Activated naive CD4-positive, alpha-beta T cell treated with anti-CD3 and anti-CD28 coated beads, Interleukin-2, amount 10 ng/mL, durations not matched to agents 7 days and 5 days (primary cell): ENCODE results near the gene SPATA24.
"Not testable (repeated sequence)": the region's sequence is repeated elsewhere in the genome, so short reads cannot be mapped to it uniquely, and the experiment has no call there.

Source experiments
- CTCF ChIA-PET: fragments of 350-600 bp; sonication (Branson Sonifier 250); formaldehyde crosslinking; loops from one replicate; lab custom pipeline; 2021; ENCODE audit warnings: antibody characterized with exemption; lab: Charles Lee
- DNase-seq: peaks from one replicate; pipeline ENCODE4 v3.0.0-alpha.2; 2020
- H3K27ac Mint-ChIP-seq: one replicate; pipeline ENCODE4 v1.8.0; 2021; ENCODE audit warnings: mild to moderate bottlenecking, moderate library complexity, mixed read lengths
- H3K27me3 Mint-ChIP-seq: one replicate; pipeline ENCODE4 v1.8.0; 2021; ENCODE audit warnings: mild to moderate bottlenecking, mixed read lengths
- H3K36me3 Mint-ChIP-seq: one replicate; pipeline ENCODE4 v1.8.0; 2021; ENCODE audit warnings: mixed read lengths
- H3K4me1 Mint-ChIP-seq: one replicate; pipeline ENCODE4 v1.8.0; 2021; ENCODE audit warnings: mixed read lengths
- H3K4me3 Mint-ChIP-seq: one replicate; pipeline ENCODE4 v1.8.0; 2021; ENCODE audit warnings: mild to moderate bottlenecking, moderate library complexity, mixed read lengths
- H3K9me3 Mint-ChIP-seq: one replicate; pipeline ENCODE4 v1.8.0; 2021; ENCODE audit warnings: mixed read lengths

Gene SPATA24

GRCh38 chr5:139413153-139413552 is 9.3 kb upstream of the SPATA24 start:
- DNase-seq, result peak; percentile 1
- peaks cover 7% of the 10 kb centered on the region for H3K36me3 Mint-ChIP-seq

GRCh38 chr5:139410993-139411828 is 7.3 kb upstream of the SPATA24 start:
- H3K27ac Mint-ChIP-seq, result no peak overlapping the region
- H3K4me3 Mint-ChIP-seq, result no peak overlapping the region
- no peaks in the 10 kb centered on the region for H3K9me3 Mint-ChIP-seq
- H3K4me1 Mint-ChIP-seq, result peaks cover 50% of the 10 kb centered on the region
- CTCF ChIA-PET, result interaction anchor here (0.8 to 1.4 kb wide), 6 partner anchors 10 to 154 kb away, joined by 3 to 5 read pairs (median 3); no protein-coding TSS in a partner anchor
- DNase-seq, result peak; percentile 5
- peaks cover 9% of the 10 kb centered on the region for H3K36me3 Mint-ChIP-seq
- no peaks in the 10 kb centered on the region for H3K27me3 Mint-ChIP-seq

More at GRCh38 chr5:139413153-139413552, 9.3 kb upstream of the SPATA24 start:
- CTCF ChIA-PET, result interaction anchor here (1.2 to 4.0 kb wide), 3 partner anchors 10 to 69 kb away, joined by 3 to 22 read pairs (median 11); partner anchors contain the start of genes SPATA24 and STING1
- Mint-ChIP-seq H3K27me3 (no peaks in the 10 kb centered on the region), H3K4me1 (peaks cover 48% of the 10 kb centered on the region), H3K9me3 (no peaks in the 10 kb centered on the region), H3K27ac (no peak overlapping the region), H3K4me3 (no peak overlapping the region)

GRCh38 chr5:139410121-139410992 is 6.5 kb upstream of the SPATA24 start:
- Mint-ChIP-seq H3K4me3 (no peak overlapping the region), H3K9me3 (no peaks in the 10 kb centered on the region), H3K27ac (no peak overlapping the region), H3K36me3 (peaks cover 9% of the 10 kb centered on the region), H3K27me3 (no peaks in the 10 kb centered on the region), H3K4me1 (peaks cover 43% of the 10 kb centered on the region)
- no peak for DNase-seq
- CTCF ChIA-PET, result interaction anchor here (0.7 to 1.4 kb wide), 6 partner anchors 10 to 155 kb away, joined by 3 to 5 read pairs (median 3); no protein-coding TSS in a partner anchor

GRCh38 chr5:139409116-139409515 is 5.2 kb upstream of the SPATA24 start:
- H3K9me3 Mint-ChIP-seq, H3K27ac Mint-ChIP-seq, H3K4me3 Mint-ChIP-seq, CTCF ChIA-PET, H3K27me3 Mint-ChIP-seq, H3K36me3 Mint-ChIP-seq: not testable (repeated sequence)
- peaks cover 41% of the 10 kb centered on the region for H3K4me1 Mint-ChIP-seq
- DNase-seq, result peak; percentile 17

- Mint-ChIP-seq H3K4me1 (peaks cover 39% of the 10 kb centered on the region), H3K27ac (no peak overlapping the region)
These were observed 4.3 kb upstream of the SPATA24 start for GRCh38 chr5:139408191-139408590.

GRCh38 chr5:139407517-139407916 is 3.6 kb upstream of the SPATA24 start:
- no peak overlapping the region for H3K4me3 Mint-ChIP-seq

More at GRCh38 chr5:139408191-139408590, 4.3 kb upstream of the SPATA24 start:
- DNase-seq, result peak; percentile 15
- CTCF ChIA-PET, result no interaction called here
- Mint-ChIP-seq H3K9me3 (no peaks in the 10 kb centered on the region), H3K36me3 (peaks cover 4% of the 10 kb centered on the region), H3K27me3 (no peaks in the 10 kb centered on the region), H3K4me3 (no peak overlapping the region)

GRCh38 chr5:139406963-139407362 is 3.1 kb upstream of the SPATA24 start:
- Mint-ChIP-seq H3K36me3 (peaks cover 2% of the 10 kb centered on the region), H3K9me3 (no peaks in the 10 kb centered on the region), H3K4me3 (no peak overlapping the region), H3K27ac (no peak overlapping the region), H3K27me3 (no peaks in the 10 kb centered on the region), H3K4me1 (peaks cover 40% of the 10 kb centered on the region)
- CTCF ChIA-PET, result interaction anchor here (0.8 to 1.5 kb wide), 4 partner anchors 9 to 14 kb away, joined by 3 to 4 read pairs (median 4); no protein-coding TSS in a partner anchor
- DNase-seq, result no peak

More at GRCh38 chr5:139407517-139407916, 3.6 kb upstream of the SPATA24 start:
- Mint-ChIP-seq H3K27me3 (no peaks in the 10 kb centered on the region), H3K4me1 (peaks cover 39% of the 10 kb centered on the region), H3K36me3 (peaks cover 2% of the 10 kb centered on the region), H3K9me3 (no peaks in the 10 kb centered on the region), H3K27ac (peak overlapping the region; percentile 66)
- CTCF ChIA-PET, result interaction anchor here (0.9 to 1.5 kb wide), 2 partner anchors 13 to 15 kb away, joined by 3 to 4 read pairs; no protein-coding TSS in a partner anchor
- DNase-seq, result no peak

GRCh38 chr5:139404484-139404840 is 573 bp upstream of the SPATA24 start:
- peak; percentile 31 for DNase-seq
- H3K9me3 Mint-ChIP-seq, result no peaks in the 10 kb centered on the region
- CTCF ChIA-PET, result interaction anchor here (1.2 to 2.9 kb wide), 3 partner anchors 11 to 109 kb away, joined by 4 to 22 read pairs (median 5); no protein-coding TSS in a partner anchor
- peak overlapping the region; percentile 85 for H3K4me3 Mint-ChIP-seq
- no peaks in the 10 kb centered on the region for H3K27me3 Mint-ChIP-seq
- H3K36me3 Mint-ChIP-seq, result peaks cover 7% of the 10 kb centered on the region
- H3K27ac Mint-ChIP-seq, result peak overlapping the region; percentile 98
- peaks cover 40% of the 10 kb centered on the region for H3K4me1 Mint-ChIP-seq

- peaks cover 9% of the 10 kb centered on the region for H3K36me3 Mint-ChIP-seq
- no peaks in the 10 kb centered on the region for H3K27me3 Mint-ChIP-seq
- peaks cover 40% of the 10 kb centered on the region for H3K4me1 Mint-ChIP-seq
- no peaks in the 10 kb centered on the region for H3K9me3 Mint-ChIP-seq
- CTCF ChIA-PET, result interaction anchor here (0.5 to 2.9 kb wide), 6 partner anchors 12 to 1168 kb away, joined by 3 to 22 read pairs (median 6); no protein-coding TSS in a partner anchor
- peak overlapping the region; percentile 98 for H3K27ac Mint-ChIP-seq
- H3K4me3 Mint-ChIP-seq, result peak overlapping the region; percentile 85
- DNase-seq, result peak; percentile 25
These were observed 487 bp downstream of the SPATA24 start for GRCh38 chr5:139403418-139403786.

- Mint-ChIP-seq H3K27ac (peak overlapping the region; percentile 98), H3K4me3 (peak overlapping the region; percentile 85), H3K4me1 (peaks cover 39% of the 10 kb centered on the region), H3K27me3 (no peaks in the 10 kb centered on the region), H3K9me3 (no peaks in the 10 kb centered on the region), H3K36me3 (peaks cover 9% of the 10 kb centered on the region)
- CTCF ChIA-PET, result interaction anchor here (0.5 to 2.9 kb wide), 10 partner anchors 10 to 923 kb away, joined by 3 to 22 read pairs (median 4); partner anchors contain the start of gene DNAJC18
- DNase-seq, result peak; percentile 33
These were observed 1.2 kb downstream of the SPATA24 start for GRCh38 chr5:139402561-139403158.

GRCh38 chr5:139401546-139401945 is 2.3 kb downstream of the SPATA24 start:
- DNase-seq, result no peak
- H3K27me3 Mint-ChIP-seq, result no peaks in the 10 kb centered on the region
- no peak overlapping the region for H3K4me3 Mint-ChIP-seq
- CTCF ChIA-PET, result interaction anchor here (1.2 to 2.4 kb wide), 5 partner anchors 11 to 116 kb away, joined by 4 to 11 read pairs (median 5); no protein-coding TSS in a partner anchor
- H3K9me3 Mint-ChIP-seq, result no peaks in the 10 kb centered on the region
- H3K4me1 Mint-ChIP-seq, result peaks cover 38% of the 10 kb centered on the region
- H3K36me3 Mint-ChIP-seq, result peaks cover 8% of the 10 kb centered on the region
- H3K27ac Mint-ChIP-seq, result no peak overlapping the region

GRCh38 chr5:139399501-139400121 is 4.3 kb downstream of the SPATA24 start:
- Mint-ChIP-seq H3K36me3 (peaks cover 8% of the 10 kb centered on the region), H3K27ac (no peak overlapping the region), H3K9me3 (no peaks in the 10 kb centered on the region), H3K4me1 (peaks cover 41% of the 10 kb centered on the region), H3K4me3 (no peak overlapping the region), H3K27me3 (peaks cover 7% of the 10 kb centered on the region)
- CTCF ChIA-PET, result interaction anchor here (0.9 kb wide), 1 partner anchor 10 kb away, joined by 3 read pairs; no protein-coding TSS in a partner anchor
- no peak for DNase-seq

- H3K27me3 Mint-ChIP-seq, result peaks cover 23% of the 10 kb centered on the region
- H3K36me3 Mint-ChIP-seq, result peaks cover 8% of the 10 kb centered on the region
- DNase-seq, result no peak
- H3K27ac Mint-ChIP-seq, result peak overlapping the region; percentile 35
- no peaks in the 10 kb centered on the region for H3K9me3 Mint-ChIP-seq
- CTCF ChIA-PET, result no interaction called here
- no peak overlapping the region for H3K4me3 Mint-ChIP-seq
- peaks cover 35% of the 10 kb centered on the region for H3K4me1 Mint-ChIP-seq
These were observed 6.0 kb downstream of the SPATA24 start for GRCh38 chr5:139397921-139398320.
